SU-DHL-6 (cell line): ENCODE results near the gene ARHGEF38.

ENCODE experiments used
- H2AFZ ChIP-seq: fragments of 200-600 bp; sonication (generic); 2 replicates; pipeline ENCODE4 v1.6.1; 2014; ENCODE audit warnings: low read depth, mild to moderate bottlenecking, moderate library complexity, mixed read lengths, antibody characterized with exemption, low read length; ENCODE audit not compliant: severe bottlenecking
- H3F3A ChIP-seq: fragments of 200-600 bp; shearing (Covaris generic); 2 replicates; pipeline ENCODE4 v1.6.0; 2016; ENCODE audit warnings: antibody characterized with exemption, mild to moderate bottlenecking; ENCODE audit not compliant: insufficient read depth
- H3K27ac ChIP-seq: fragments of 200-600 bp; sonication (generic); 2 replicates; pipeline ENCODE4 v1.5.1; 2016; ENCODE audit warnings: low read depth, mild to moderate bottlenecking, low read length, moderate library complexity, mixed read lengths
- H3K27me3 ChIP-seq: fragments of 200-600 bp; sonication (generic), shearing (Covaris generic); 2 replicates; pipeline ENCODE4 v1.6.0; 2014; ENCODE audit warnings: mild to moderate bottlenecking, low read length
- H3K36me3 ChIP-seq: fragments of 200-600 bp; sonication (generic); 2 replicates; pipeline ENCODE4 v1.6.1; 2014; ENCODE audit warnings: mild to moderate bottlenecking, low read length, mixed read lengths
- H3K4me2 ChIP-seq: fragments of 300-600, 200-600 bp; shearing (Covaris generic), sonication (generic); 2 replicates; pipeline ENCODE4 v1.6.0; 2014; ENCODE audit warnings: low read length, low read depth, mild to moderate bottlenecking; ENCODE audit not compliant: poor library complexity, severe bottlenecking
- H3K4me3 ChIP-seq: fragments of 200-600 bp; sonication (generic); 2 replicates; pipeline ENCODE4 v1.5.1; 2014; ENCODE audit warnings: antibody characterized with exemption, low read length, mild to moderate bottlenecking, mixed read lengths; ENCODE audit not compliant: insufficient read depth, poor library complexity, severe bottlenecking
- H3K79me2 ChIP-seq: fragments of 200-600 bp; sonication (generic); 2 replicates; pipeline ENCODE4 v1.6.1; 2014; ENCODE audit warnings: mild to moderate bottlenecking, low read length, moderate library complexity; ENCODE audit not compliant: insufficient read depth
- H3K9ac ChIP-seq: fragments of 200-600 bp; sonication (generic); 2 replicates; pipeline ENCODE4 v1.7.0; 2014; ENCODE audit warnings: mild to moderate bottlenecking, low read length
- H3K9me2 ChIP-seq: fragments of 200-600 bp; sonication (generic); replicated peaks from 2 replicates; pipeline ENCODE4 v1.6.1; 2014; ENCODE audit warnings: low read length; ENCODE audit not compliant: insufficient read depth
- H3K9me3 ChIP-seq: fragments of 200-600 bp; sonication (generic); 2 replicates; pipeline ENCODE4 v1.6.1; 2014; ENCODE audit warnings: low read length, mixed read lengths; ENCODE audit not compliant: insufficient read depth
- H4K20me1 ChIP-seq: fragments of 200-600 bp; sonication (generic); 2 replicates; pipeline ENCODE4 v1.6.1; 2014; ENCODE audit warnings: low read depth, mild to moderate bottlenecking, antibody characterized with exemption, low read length, moderate library complexity, mixed read lengths
- CTCF ChIP-seq: fragments of 200-600 bp; sonication (generic); IDR thresholded peaks from one replicate; pipeline ENCODE4 v1.5.1; 2017; ENCODE audit warnings: antibody characterized with exemption, mild to moderate bottlenecking, low read length, moderate library complexity; ENCODE audit not compliant: insufficient read depth, poor library complexity, severe bottlenecking
- EZH2phosphoT487 ChIP-seq: fragments of 200-600 bp; sonication (generic), shearing (Covaris generic); conservative IDR thresholded peaks from 2 replicates; pipeline ENCODE4 v1.6.1; 2018; ENCODE audit warnings: mild to moderate bottlenecking, antibody characterized with exemption, low read length, moderate library complexity, mixed read lengths

Gene ARHGEF38

GRCh38 chr4:105569057-105569865 is 16.8 kb downstream of the ARHGEF38 start:
- H3F3A ChIP-seq, result no peaks in the 10 kb centered on the region
- no peaks in the 10 kb centered on the region for H3K27me3 ChIP-seq
- no peaks in the 10 kb centered on the region for H3K9me3 ChIP-seq
- no peaks in the 10 kb centered on the region for H4K20me1 ChIP-seq
- H3K4me2 ChIP-seq, result no peak overlapping the region
- H3K9ac ChIP-seq, result no peak overlapping the region
- no peak overlapping the region for H3K4me3 ChIP-seq
- TF ChIP-seq CTCF (no peak), EZH2phosphoT487 (no peak)
- H3K27ac ChIP-seq, result no peak overlapping the region
- no peaks in the 10 kb centered on the region for H3K9me2 ChIP-seq
- H3K79me2 ChIP-seq, result no peaks in the 10 kb centered on the region
- no peaks in the 10 kb centered on the region for H3K36me3 ChIP-seq
- H2AFZ ChIP-seq, result no peak overlapping the region

- H3K9me3 ChIP-seq, result no peaks in the 10 kb centered on the region
Measured at GRCh38 chr4:105569866-105570236, 17.4 kb downstream of the ARHGEF38 start.

GRCh38 chr4:105572296-105572695 is 19.9 kb downstream of the ARHGEF38 start:
- no peaks in the 10 kb centered on the region for H3K27me3 ChIP-seq
- H3F3A ChIP-seq, result no peaks in the 10 kb centered on the region
- H3K79me2 ChIP-seq, result no peaks in the 10 kb centered on the region
- H3K4me2 ChIP-seq, result no peak overlapping the region
- H3K36me3 ChIP-seq, result no peaks in the 10 kb centered on the region
- H3K9me3 ChIP-seq, result no peaks in the 10 kb centered on the region
- no peak overlapping the region for H3K27ac ChIP-seq
- H3K4me3 ChIP-seq, result no peak overlapping the region
- TF ChIP-seq CTCF (no peak), EZH2phosphoT487 (no peak)
- no peaks in the 10 kb centered on the region for H4K20me1 ChIP-seq
- H3K9me2 ChIP-seq, result no peaks in the 10 kb centered on the region
- no peak overlapping the region for H3K9ac ChIP-seq
- no peak overlapping the region for H2AFZ ChIP-seq

More at GRCh38 chr4:105569866-105570236, 17.4 kb downstream of the ARHGEF38 start:
- Histone ChIP-seq H3K27me3 (no peaks in the 10 kb centered on the region), H2AFZ (no peak overlapping the region), H3F3A (no peaks in the 10 kb centered on the region), H3K36me3 (no peaks in the 10 kb centered on the region), H3K4me3 (no peak overlapping the region), H3K9ac (no peak overlapping the region), H3K27ac (no peak overlapping the region), H3K4me2 (no peak overlapping the region), H3K9me2 (no peaks in the 10 kb centered on the region), H4K20me1 (no peaks in the 10 kb centered on the region), H3K79me2 (no peaks in the 10 kb centered on the region)
- TF ChIP-seq EZH2phosphoT487 (no peak), CTCF (no peak)
